Stimulated activated CD8-positive, alpha-beta memory T cell treated with anti-CD3 and anti-CD28 coated beads, Interleukin-15, amount 100 ng/mL, for 24 hours (primary cell): ENCODE results near the gene SERPINB10.

Experiments used
- DNase-seq: peaks from one replicate; pipeline ENCODE4 v3.0.0-alpha.2; 2020; ENCODE audit warnings: low read depth

SERPINB10 gene

GRCh38 chr18:63980896-63981460 is 73.2 kb downstream of the SERPINB10 start:
- no peak for DNase-seq

DNA sequence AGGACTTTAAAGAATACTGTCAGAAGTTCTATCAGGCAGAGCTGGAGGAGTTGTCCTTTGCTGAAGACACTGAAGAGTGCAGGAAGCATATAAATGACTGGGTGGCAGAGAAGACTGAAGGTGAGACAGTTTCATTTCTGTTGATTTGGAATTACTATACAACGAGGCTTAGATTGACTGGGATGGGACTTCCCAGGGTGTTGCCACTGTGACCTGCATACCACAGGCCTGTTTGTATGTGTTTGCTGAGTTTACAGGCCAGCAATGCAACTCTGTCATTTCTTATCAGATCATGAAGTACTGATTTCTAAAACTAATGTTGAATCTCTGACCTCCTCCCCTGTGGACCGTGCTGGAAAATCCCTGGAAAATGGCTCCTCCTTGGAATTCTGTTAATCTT is 74.0 kb downstream of the SERPINB10 start:
- no peak for DNase-seq

DNA sequence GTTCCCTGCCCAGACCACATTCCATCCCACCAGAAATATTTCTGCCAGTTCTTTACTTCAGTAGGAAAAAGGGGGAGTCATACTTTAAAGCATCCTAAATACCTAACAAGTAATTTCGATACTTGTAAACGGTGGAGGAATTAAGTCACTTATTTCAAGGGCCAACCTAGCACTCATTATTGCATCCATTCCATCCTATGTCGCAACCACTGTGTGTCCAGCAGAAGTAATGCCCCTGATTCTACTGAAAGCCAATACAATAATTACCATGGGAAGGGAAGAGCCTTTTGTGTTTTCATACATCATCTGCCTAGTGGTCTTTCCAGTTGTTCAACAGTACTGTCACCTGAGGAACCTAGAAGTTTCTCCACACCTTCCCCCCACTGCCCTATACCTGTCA is 74.6 kb downstream of the SERPINB10 start:
- no peak for DNase-seq
